Activated CD8-positive, alpha-beta memory T cell treated with anti-CD3 and anti-CD28 coated beads for 4 hours (primary cell): ENCODE data around the gene DEFB128.

Experiments used
- DNase-seq, 2 donors: peaks; one replicate each; pipeline ENCODE4 v3.0.0-alpha.2; 2020; ENCODE audit warnings: low read depth in 2 of 2

The DEFB128 gene

GRCh38 chr20:152131-152530 is 37.4 kb downstream of the DEFB128 start:
- DNase-seq: no peak

GRCh38 chr20:145877-146276 is 43.6 kb downstream of the DEFB128 start:
- DNase-seq: no peak

- no peak for DNase-seq
Observed at GRCh38 chr20:142290-142689, 47.2 kb downstream of the DEFB128 start, which contains the start of gene DEFB126. DEFB126 (plus strand) TSS chr20:142590; CDS start chr20:142629, 39 bp downstream.
